Measurements from ENCODE around the gene CFAP52. TPM values are rescaled to one million over a fixed set of nuclear protein-coding genes. Genes with fewer than 3 reads are reported as not detected.

Gene CFAP52
- total and polyA plus RNA-seq, 2 experiments from 2014 or later = not detected

- no peak overlapping the region for H2AFZ ChIP-seq
- ATAC-seq (no peak), DNase-seq (ENCODE audit: low spot score) (no peak)
- Mint-ChIP-seq H3K27me3 (ENCODE audit: insufficient read depth, low read depth, poor library complexity) (no peaks in the 10 kb centered on the region), H3K27ac (no peak overlapping the region), H3K9me3 (no peaks in the 10 kb centered on the region), H3K36me3 (ENCODE audit: low read depth) (peaks cover 14% of the 10 kb centered on the region), H3K4me1 (no peaks in the 10 kb centered on the region), H3K4me3 (no peak overlapping the region)
- H3K4me3 ChIP-seq = no peak overlapping the region
- peaks cover 15% of the 10 kb centered on the region for H3K79me2 ChIP-seq (replicated peaks; ENCODE audit: insufficient read depth)
- TF ChIP-seq POLR2AphosphoS5 (IDR thresholded peaks at IDR 0.05; ENCODE audit: low read depth) = no peak
- no peak for TF ChIP-seq STAT1 (IDR thresholded peaks at IDR 0.05; ENCODE audit: unreplicated experiment)
- TF ChIP-seq CREB1 (CRISPR knock-in tag; IDR thresholded peaks at IDR 0.05; ENCODE audit: low read depth) = no peak
- TF ChIP-seq ZNF114 (CRISPR knock-in tag; IDR thresholded peaks at IDR 0.05) = no peak
- no peak for TF ChIP-seq NANOG (IDR thresholded peaks at IDR 0.05; ENCODE audit: borderline replicate concordance)
- TF ChIP-seq EZH2phosphoT487 (IDR thresholded peaks at IDR 0.05; ENCODE audit: unreplicated experiment) = no peak
- no peak for TF ChIP-seq EZH2 (IDR thresholded peaks at IDR 0.05; ENCODE audit: low read depth, unreplicated experiment)
- TF ChIP-seq, protein P1, sequence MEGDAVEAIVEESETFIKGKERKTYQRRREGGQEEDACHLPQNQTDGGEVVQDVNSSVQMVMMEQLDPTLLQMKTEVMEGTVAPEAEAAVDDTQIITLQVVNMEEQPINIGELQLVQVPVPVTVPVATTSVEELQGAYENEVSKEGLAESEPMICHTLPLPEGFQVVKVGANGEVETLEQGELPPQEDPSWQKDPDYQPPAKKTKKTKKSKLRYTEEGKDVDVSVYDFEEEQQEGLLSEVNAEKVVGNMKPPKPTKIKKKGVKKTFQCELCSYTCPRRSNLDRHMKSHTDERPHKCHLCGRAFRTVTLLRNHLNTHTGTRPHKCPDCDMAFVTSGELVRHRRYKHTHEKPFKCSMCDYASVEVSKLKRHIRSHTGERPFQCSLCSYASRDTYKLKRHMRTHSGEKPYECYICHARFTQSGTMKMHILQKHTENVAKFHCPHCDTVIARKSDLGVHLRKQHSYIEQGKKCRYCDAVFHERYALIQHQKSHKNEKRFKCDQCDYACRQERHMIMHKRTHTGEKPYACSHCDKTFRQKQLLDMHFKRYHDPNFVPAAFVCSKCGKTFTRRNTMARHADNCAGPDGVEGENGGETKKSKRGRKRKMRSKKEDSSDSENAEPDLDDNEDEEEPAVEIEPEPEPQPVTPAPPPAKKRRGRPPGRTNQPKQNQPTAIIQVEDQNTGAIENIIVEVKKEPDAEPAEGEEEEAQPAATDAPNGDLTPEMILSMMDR (conservative IDR thresholded peaks at IDR 0.05; ENCODE audit: low read depth in 2 of 2) = no peak
- TF ChIP-seq REST (IDR thresholded peaks at IDR 0.05; ENCODE audit: unreplicated experiment) = no peak
- TF ChIP-seq, protein P2, sequence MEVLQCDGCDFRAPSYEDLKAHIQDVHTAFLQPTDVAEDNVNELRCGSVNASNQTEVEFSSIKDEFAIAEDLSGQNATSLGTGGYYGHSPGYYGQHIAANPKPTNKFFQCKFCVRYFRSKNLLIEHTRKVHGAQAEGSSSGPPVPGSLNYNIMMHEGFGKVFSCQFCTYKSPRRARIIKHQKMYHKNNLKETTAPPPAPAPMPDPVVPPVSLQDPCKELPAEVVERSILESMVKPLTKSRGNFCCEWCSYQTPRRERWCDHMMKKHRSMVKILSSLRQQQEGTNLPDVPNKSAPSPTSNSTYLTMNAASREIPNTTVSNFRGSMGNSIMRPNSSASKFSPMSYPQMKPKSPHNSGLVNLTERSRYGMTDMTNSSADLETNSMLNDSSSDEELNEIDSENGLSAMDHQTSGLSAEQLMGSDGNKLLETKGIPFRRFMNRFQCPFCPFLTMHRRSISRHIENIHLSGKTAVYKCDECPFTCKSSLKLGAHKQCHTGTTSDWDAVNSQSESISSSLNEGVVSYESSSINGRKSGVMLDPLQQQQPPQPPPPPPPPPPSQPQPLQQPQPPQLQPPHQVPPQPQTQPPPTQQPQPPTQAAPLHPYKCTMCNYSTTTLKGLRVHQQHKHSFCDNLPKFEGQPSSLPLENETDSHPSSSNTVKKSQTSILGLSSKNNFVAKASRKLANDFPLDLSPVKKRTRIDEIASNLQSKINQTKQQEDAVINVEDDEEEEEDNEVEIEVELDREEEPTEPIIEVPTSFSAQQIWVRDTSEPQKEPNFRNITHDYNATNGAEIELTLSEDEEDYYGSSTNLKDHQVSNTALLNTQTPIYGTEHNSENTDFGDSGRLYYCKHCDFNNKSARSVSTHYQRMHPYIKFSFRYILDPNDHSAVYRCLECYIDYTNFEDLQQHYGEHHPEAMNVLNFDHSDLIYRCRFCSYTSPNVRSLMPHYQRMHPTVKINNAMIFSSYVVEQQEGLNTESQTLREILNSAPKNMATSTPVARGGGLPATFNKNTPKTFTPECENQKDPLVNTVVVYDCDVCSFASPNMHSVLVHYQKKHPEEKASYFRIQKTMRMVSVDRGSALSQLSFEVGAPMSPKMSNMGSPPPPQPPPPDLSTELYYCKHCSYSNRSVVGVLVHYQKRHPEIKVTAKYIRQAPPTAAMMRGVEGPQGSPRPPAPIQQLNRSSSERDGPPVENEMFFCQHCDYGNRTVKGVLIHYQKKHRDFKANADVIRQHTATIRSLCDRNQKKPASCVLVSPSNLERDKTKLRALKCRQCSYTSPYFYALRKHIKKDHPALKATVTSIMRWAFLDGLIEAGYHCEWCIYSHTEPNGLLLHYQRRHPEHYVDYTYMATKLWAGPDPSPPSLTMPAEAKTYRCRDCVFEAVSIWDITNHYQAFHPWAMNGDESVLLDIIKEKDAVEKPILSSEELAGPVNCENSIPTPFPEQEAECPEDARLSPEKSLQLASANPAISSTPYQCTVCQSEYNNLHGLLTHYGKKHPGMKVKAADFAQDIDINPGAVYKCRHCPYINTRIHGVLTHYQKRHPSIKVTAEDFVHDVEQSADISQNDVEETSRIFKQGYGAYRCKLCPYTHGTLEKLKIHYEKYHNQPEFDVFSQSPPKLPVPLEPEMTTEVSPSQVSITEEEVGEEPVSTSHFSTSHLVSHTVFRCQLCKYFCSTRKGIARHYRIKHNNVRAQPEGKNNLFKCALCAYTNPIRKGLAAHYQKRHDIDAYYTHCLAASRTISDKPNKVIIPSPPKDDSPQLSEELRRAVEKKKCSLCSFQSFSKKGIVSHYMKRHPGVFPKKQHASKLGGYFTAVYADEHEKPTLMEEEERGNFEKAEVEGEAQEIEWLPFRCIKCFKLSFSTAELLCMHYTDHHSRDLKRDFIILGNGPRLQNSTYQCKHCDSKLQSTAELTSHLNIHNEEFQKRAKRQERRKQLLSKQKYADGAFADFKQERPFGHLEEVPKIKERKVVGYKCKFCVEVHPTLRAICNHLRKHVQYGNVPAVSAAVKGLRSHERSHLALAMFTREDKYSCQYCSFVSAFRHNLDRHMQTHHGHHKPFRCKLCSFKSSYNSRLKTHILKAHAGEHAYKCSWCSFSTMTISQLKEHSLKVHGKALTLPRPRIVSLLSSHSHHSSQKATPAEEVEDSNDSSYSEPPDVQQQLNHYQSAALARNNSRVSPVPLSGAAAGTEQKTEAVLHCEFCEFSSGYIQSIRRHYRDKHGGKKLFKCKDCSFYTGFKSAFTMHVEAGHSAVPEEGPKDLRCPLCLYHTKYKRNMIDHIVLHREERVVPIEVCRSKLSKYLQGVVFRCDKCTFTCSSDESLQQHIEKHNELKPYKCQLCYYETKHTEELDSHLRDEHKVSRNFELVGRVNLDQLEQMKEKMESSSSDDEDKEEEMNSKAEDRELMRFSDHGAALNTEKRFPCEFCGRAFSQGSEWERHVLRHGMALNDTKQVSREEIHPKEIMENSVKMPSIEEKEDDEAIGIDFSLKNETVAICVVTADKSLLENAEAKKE (CRISPR knock-in tag; IDR thresholded peaks at IDR 0.05) = no peak
- TF ChIP-seq ETS1 (IDR thresholded peaks at IDR 0.05) = no peak
- no peak for TF ChIP-seq JUNB (IDR thresholded peaks at IDR 0.05; ENCODE audit: unreplicated experiment)
- TF ChIP-seq ZNF331 (CRISPR knock-in tag; IDR thresholded peaks at IDR 0.05; ENCODE audit: low read depth) = no peak
- H3K9me2 ChIP-seq (ENCODE audit: insufficient read depth) = no peaks in the 10 kb centered on the region
- H3K36me3 ChIP-seq (ENCODE audit: insufficient read depth) = 0 out of 2 replicates have a peak, but pooled peaks cover 10% of the 10 kb centered on the region
- no peaks in the 10 kb centered on the region for H3K4me1 ChIP-seq (ENCODE audit: insufficient read depth)
- H3K4me2 ChIP-seq = no peak overlapping the region
- H3K27ac ChIP-seq (ENCODE audit: low read depth) = no peak overlapping the region
- H3K27me3 ChIP-seq (ENCODE audit: insufficient read depth) = no peaks in the 10 kb centered on the region
- no peaks in the 10 kb centered on the region for H3F3A ChIP-seq (replicated peaks; ENCODE audit: low read depth)
- no peaks in the 10 kb centered on the region; the same call in 1 of the 2 replicates for H4K20me1 ChIP-seq (replicated peaks; ENCODE audit: insufficient read depth)
Observed at GRCh38 chr17:9566067-9566466, 10.4 kb upstream of the CFAP52 start.
